ENCODE data around the gene MCRIP2.

The MCRIP2 gene

DNA sequence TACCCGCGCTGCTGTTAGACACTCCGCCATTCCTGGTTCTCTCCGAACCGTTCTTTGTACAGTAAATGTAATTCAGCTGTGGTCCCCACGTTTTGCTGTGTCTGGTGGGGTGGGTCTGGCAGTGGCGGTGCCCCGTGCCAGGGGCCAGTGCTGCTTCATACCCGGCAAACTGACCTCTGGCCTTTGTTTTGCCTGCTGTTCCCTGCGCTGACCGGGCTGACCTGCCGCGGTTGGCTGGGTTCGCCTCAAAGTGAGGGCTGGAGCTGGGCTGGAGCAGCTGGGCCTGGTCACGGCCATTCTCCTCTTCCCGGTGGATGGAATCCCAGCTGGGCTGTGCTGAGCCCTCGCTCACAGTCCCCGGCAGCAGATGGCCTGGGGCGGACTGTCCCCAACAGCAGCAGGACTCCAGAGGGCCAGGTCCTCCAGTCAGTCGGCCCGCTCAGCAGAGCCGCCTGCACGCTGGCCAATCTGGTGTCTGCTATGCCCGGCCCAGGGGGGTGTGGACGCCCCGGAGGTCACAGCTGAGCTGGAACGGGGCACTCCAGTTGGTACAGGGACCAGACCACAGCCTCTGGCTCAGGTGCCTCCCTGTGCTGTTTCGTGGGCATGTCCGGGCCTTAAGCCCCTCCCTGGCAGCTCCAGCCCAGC is 12.3 kb upstream of the MCRIP2 start:
- DNase-seq (ENCODE audit: low read depth) = no peak
- no peak overlapping the region for H3K4me3 ChIP-seq (ENCODE audit: low read depth, low read length)
- TF ChIP-seq, protein P1, sequence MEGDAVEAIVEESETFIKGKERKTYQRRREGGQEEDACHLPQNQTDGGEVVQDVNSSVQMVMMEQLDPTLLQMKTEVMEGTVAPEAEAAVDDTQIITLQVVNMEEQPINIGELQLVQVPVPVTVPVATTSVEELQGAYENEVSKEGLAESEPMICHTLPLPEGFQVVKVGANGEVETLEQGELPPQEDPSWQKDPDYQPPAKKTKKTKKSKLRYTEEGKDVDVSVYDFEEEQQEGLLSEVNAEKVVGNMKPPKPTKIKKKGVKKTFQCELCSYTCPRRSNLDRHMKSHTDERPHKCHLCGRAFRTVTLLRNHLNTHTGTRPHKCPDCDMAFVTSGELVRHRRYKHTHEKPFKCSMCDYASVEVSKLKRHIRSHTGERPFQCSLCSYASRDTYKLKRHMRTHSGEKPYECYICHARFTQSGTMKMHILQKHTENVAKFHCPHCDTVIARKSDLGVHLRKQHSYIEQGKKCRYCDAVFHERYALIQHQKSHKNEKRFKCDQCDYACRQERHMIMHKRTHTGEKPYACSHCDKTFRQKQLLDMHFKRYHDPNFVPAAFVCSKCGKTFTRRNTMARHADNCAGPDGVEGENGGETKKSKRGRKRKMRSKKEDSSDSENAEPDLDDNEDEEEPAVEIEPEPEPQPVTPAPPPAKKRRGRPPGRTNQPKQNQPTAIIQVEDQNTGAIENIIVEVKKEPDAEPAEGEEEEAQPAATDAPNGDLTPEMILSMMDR (IDR thresholded peaks at IDR 0.05; ENCODE audit: insufficient read depth, low read depth, low read length, missing control alignments) = no peak

DNA sequence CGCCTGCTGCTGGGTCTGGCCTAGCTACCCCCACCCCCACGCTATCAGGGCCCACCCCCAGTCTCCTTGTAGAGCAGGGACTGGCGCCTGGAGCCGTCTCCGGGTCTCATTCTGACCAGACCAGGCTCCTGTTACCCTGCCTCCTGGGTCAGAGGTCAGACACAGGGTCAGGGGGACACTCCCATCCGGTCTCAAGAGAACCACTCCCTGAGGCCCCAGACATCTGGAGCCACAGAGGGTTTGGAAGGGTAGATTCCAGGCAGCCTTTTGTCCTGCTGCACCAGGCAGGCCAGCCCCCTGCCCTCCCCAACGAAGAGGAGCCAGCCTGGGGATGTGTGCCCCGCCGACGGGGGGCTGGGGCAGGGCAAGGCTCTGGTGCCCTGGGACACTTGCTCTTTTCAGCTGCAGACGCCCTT is 11.8 kb upstream of the MCRIP2 start:
- H3K4me3 ChIP-seq (ENCODE audit: low read depth, low read length) = no peak overlapping the region
- no peak for DNase-seq (ENCODE audit: low read depth)
- TF ChIP-seq, protein P1 (IDR thresholded peaks at IDR 0.05; ENCODE audit: insufficient read depth, low read depth, low read length, missing control alignments) = no peak

DNA sequence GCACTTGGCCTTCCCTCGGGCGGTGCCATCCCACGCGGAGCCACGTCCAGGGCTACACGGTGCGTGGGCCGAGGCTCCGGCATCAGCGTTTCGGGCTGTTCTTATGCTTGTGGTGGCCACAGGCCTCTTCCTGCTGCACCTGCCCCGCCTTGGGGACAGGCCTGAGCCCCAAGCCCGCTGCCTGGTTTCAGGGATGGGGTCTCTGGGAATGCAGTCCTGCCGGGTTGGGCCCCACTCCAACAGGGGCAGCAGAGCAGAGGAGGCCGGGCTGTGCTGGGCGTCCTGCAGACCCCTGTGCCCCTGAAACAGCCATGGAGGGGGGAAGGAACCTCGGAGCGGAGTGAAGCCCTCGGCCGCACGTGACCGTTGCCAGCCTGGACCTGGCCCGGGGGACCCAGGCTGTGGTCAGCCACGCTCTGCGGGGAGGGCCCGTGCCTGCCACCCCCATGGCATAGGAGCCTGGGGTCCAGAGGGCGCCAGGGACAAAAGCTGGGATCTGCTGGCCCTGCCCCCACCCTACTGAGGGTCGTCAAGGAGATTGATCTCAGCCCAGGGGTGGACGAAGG is 11.3 kb upstream of the MCRIP2 start:
- TF ChIP-seq, protein P1 (IDR thresholded peaks at IDR 0.05; ENCODE audit: insufficient read depth, low read depth, low read length, missing control alignments) = no peak
- DNase-seq (ENCODE audit: low read depth) = no peak
- H3K4me3 ChIP-seq (ENCODE audit: low read depth, low read length) = no peak overlapping the region

DNA sequence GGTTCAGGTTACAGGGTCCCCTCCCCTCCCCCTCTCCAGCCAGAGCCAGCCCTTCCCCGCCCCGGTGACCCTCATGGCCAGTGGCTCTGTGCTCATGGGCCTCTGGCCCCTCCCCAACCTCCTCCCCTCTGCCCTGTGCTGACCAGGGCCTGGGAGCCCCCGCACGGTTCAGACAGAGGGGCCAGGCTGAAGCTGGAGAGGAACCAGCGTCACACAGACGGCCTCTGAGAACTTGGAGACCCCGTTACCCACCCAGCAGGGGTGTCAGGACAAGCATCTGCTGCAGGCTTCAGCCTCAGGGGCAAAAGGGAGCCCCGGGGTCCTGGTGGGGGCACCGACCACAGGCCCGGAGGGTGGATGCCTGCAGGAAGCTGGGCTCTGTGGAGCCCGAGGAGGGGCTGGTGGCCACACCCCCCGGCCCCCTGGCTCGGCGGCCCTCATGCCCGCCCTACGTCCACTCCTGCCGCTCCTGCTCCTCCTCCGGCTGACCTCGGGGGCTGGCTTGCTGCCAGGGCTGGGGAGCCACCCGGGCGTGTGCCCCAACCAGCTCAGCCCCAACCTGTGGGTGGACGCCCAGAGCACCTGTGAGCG is 10.7 kb upstream of the MCRIP2 start, which contains the start of gene WFIKKN1:
Gene WFIKKN1 (plus strand): TSS at position 171 of the 591 bp plus-strand sequence. CDS start 269 bp downstream, at position 440.
- H3K4me3 ChIP-seq (ENCODE audit: low read depth, low read length) = no peak within 1 kb of the TSS
- TF ChIP-seq, protein P1 (IDR thresholded peaks at IDR 0.05; ENCODE audit: insufficient read depth, low read depth, low read length, missing control alignments) = no peak
- DNase-seq (ENCODE audit: low read depth) = no peak

DNA sequence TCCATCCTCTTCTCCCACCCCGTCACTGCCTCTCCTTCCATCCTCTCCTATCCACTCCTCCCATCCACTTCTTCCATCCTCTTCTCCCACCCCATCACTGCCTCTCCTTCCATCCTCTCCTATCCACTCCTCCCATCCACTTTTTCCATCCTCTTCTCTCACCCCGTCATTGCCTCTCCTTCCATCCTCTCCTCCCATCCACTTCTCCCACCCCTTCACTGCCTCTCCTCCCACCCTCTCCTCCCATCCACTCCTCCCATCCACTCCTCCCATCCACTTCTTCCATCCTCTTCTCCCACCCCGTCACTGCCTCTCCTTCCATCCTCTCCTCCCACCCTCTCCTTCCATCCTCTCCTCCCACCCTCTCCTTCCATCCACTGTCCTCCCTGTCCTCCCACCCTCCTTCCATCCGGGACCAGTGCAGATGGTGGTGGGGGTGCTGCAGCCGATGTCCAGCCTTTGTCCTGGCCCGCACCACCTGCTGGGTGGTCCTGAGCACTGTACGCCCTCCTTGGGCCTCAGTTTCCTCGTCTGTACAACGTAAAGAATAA is 9.7 kb upstream of the MCRIP2 start:
- TF ChIP-seq, protein P1 (IDR thresholded peaks at IDR 0.05; ENCODE audit: insufficient read depth, low read depth, low read length, missing control alignments) = no peak
- H3K4me3 ChIP-seq (ENCODE audit: low read depth, low read length) = no peak overlapping the region

DNA sequence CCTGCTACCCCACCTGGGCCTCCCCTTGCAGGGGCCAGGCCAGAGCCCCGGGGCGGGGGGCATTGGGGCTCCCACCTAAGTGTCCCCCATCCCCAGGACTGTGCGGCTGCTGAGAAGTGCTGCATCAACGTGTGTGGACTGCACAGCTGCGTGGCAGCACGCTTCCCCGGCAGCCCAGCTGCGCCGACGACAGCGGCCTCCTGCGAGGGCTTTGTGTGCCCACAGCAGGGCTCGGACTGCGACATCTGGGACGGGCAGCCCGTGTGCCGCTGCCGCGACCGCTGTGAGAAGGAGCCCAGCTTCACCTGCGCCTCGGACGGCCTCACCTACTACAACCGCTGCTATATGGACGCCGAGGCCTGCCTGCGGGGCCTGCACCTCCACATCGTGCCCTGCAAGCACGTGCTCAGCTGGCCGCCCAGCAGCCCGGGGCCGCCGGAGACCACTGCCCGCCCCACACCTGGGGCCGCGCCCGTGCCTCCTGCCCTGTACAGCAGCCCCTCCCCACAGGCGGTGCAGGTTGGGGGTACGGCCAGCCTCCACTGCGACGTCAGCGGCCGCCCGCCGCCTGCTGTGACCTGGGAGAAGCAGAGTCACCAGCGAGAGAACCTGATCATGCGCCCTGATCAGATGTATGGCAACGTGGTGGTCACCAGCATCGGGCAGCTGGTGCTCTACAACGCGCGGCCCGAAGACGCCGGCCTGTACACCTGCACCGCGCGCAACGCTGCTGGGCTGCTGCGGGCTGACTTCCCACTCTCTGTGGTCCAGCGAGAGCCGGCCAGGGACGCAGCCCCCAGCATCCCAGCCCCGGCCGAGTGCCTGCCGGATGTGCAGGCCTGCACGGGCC is 8.9 kb upstream of the MCRIP2 start:
- TF ChIP-seq, protein P1 (IDR thresholded peaks at IDR 0.05; ENCODE audit: insufficient read depth, low read depth, low read length, missing control alignments) = no peak
- DNase-seq (ENCODE audit: low read depth) = no peak
- no peak overlapping the region for H3K4me3 ChIP-seq (ENCODE audit: low read depth, low read length)

More for the DNA sequence above, 9.7 kb upstream of the MCRIP2 start:
- no peak for DNase-seq (ENCODE audit: low read depth)
